Measurements from ENCODE around the gene ILF2.

ILF2 gene

DNA sequence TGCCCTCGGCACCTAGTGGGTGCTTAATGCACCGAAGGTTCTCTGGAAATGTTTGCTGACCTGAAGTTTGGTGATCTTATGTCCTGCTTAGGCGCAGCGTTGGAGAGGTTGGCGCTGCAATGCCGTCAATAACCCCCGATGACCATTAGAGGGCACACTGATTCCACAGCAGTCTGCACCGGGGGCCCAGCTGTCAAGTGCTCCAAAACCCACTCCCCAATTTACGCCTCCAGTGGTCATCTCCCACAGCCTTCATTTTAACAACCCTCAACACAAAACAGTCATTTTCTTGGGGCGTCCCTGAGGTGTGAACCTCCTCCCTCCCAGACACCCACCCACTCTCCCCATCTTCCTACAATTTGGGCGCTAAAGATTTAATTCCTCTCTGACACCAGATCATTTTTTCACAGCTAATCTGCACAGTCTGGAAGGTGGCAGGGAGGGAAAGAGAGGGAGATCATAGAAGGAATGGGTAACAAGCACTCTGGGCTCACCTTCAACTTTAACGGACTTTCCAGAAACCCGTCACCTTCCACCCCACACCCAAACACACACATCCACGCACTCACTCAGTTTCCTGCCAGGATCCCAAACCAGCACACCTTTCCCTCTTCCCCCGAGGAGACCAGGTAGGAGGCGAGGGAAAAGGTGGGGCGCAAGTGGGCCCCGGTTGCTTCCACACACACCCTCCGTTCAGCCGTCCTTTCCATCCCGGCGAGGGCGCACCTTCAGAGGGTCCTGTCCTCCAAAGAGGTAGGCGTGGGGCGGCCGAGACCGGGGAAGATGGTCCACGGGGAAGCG is 7.1 kb upstream of the ILF2 start (continued):
- TF ChIP-seq ZBTB10 (tag by site-specific recombination; IDR thresholded peaks at IDR 0.05) = peak; percentile 38; the same call in 1 of the 2 replicates
- peak; percentile 31; the same call in 1 of the 2 replicates for TF ChIP-seq SP7 (tag by site-specific recombination; IDR thresholded peaks at IDR 0.05)
- TF ChIP-seq KLF10 (tag by site-specific recombination; IDR thresholded peaks at IDR 0.05) = no peak
- peak; percentile 76; the same call in 1 of the 2 replicates for TF ChIP-seq ZSCAN30 (tag by site-specific recombination; IDR thresholded peaks at IDR 0.05)
- TF ChIP-seq ZNF366 (tag by site-specific recombination; conservative IDR thresholded peaks at IDR 0.05) = peak; percentile 27; the same call in 1 of the 2 replicates
- TF ChIP-seq KLF1 (tag by site-specific recombination; IDR thresholded peaks at IDR 0.05) = no peak
- TF ChIP-seq, protein P1, sequence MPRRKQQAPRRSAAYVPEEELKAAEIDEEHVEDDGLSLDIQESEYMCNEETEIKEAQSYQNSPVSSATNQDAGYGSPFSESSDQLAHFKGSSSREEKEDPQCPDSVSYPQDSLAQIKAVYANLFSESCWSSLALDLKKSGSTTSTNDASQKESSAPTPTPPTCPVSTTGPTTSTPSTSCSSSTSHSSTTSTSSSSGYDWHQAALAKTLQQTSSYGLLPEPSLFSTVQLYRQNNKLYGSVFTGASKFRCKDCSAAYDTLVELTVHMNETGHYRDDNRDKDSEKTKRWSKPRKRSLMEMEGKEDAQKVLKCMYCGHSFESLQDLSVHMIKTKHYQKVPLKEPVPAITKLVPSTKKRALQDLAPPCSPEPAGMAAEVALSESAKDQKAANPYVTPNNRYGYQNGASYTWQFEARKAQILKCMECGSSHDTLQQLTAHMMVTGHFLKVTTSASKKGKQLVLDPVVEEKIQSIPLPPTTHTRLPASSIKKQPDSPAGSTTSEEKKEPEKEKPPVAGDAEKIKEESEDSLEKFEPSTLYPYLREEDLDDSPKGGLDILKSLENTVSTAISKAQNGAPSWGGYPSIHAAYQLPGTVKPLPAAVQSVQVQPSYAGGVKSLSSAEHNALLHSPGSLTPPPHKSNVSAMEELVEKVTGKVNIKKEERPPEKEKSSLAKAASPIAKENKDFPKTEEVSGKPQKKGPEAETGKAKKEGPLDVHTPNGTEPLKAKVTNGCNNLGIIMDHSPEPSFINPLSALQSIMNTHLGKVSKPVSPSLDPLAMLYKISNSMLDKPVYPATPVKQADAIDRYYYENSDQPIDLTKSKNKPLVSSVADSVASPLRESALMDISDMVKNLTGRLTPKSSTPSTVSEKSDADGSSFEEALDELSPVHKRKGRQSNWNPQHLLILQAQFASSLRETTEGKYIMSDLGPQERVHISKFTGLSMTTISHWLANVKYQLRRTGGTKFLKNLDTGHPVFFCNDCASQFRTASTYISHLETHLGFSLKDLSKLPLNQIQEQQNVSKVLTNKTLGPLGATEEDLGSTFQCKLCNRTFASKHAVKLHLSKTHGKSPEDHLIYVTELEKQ (tag by site-specific recombination; IDR thresholded peaks at IDR 0.05; ENCODE audit: borderline replicate concordance) = 0 out of 2 replicates have a peak, but pooled peaks have one; percentile 10
- no peak for TF ChIP-seq ZNF544 (tag by site-specific recombination; IDR thresholded peaks at IDR 0.05)
- TF ChIP-seq ZNF521 (tag by site-specific recombination; IDR thresholded peaks at IDR 0.05) = no peak
- peak; percentile 92 for TF ChIP-seq CTCF (tag by site-specific recombination; IDR thresholded peaks at IDR 0.05)
- no peak for TF ChIP-seq YY1 (tag by site-specific recombination; IDR thresholded peaks at IDR 0.05)
- TF ChIP-seq ZFP41 (tag by site-specific recombination; IDR thresholded peaks at IDR 0.05; ENCODE audit: borderline replicate concordance) = no peak
- no peak for TF ChIP-seq SALL2 (tag by site-specific recombination; IDR thresholded peaks at IDR 0.05; ENCODE audit: borderline replicate concordance)
- TF ChIP-seq ZNF704 (tag by site-specific recombination; IDR thresholded peaks at IDR 0.05) = no peak
- TF ChIP-seq FEZF1 (tag by site-specific recombination; IDR thresholded peaks at IDR 0.05) = no peak
- TF ChIP-seq ZFP69B (tag by site-specific recombination; IDR thresholded peaks at IDR 0.05) = peak; percentile 56; the same call in 1 of the 2 replicates
- TF ChIP-seq ZNF2 (tag by site-specific recombination; IDR thresholded peaks at IDR 0.05) = peak; percentile 81
- TF ChIP-seq GFI1B (tag by site-specific recombination; IDR thresholded peaks at IDR 0.05) = 0 out of 2 replicates have a peak, but pooled peaks have one; percentile 21
- TF ChIP-seq, protein P2, sequence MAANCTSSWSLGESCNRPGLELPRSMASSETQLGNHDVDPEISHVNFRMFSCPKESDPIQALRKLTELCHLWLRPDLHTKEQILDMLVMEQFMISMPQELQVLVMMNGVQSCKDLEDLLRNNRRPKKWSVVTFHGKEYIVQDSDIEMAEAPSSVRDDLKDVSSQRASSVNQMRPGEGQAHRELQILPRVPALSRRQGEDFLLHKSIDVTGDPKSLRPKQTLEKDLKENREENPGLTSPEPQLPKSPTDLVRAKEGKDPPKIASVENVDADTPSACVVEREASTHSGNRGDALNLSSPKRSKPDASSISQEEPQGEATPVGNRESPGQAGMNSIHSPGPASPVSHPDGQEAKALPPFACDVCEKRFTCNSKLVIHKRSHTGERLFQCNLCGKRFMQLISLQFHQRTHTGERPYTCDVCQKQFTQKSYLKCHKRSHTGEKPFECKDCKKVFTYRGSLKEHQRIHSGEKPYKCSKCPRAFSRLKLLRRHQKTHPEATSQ (tag by site-specific recombination; IDR thresholded peaks at IDR 0.05) = no peak
- TF ChIP-seq ZNF76 (tag by site-specific recombination; IDR thresholded peaks at IDR 0.05; ENCODE audit: borderline replicate concordance, low read depth) = 0 out of 2 replicates have a peak, but pooled peaks have one; percentile 14
- TF ChIP-seq ZSCAN23 (tag by site-specific recombination; IDR thresholded peaks at IDR 0.05) = peak; percentile 64; the same call in 1 of the 2 replicates
- no peak for TF ChIP-seq ZNF529 (tag by site-specific recombination; IDR thresholded peaks at IDR 0.05; ENCODE audit: insufficient replicate concordance)
